Upper lobe of left lung (tissue), 6 donors: ENCODE results near the gene DYTN. TPM values are rescaled to one million over a fixed set of nuclear protein-coding genes. Genes with fewer than 3 reads are reported as not detected.

ENCODE experiments used
- ATAC-seq, 2 donors: fragments of 200-7000 bp; cut with Tn5 transposase; one replicate each; pipeline ENCODE4 v1.9.1; 2022; ENCODE audit warnings: mild to moderate bottlenecking in 2 of 2, moderate library complexity in 2 of 2; ENCODE audit not compliant: low FRiP score in 2 of 2
- DNase-seq, 2 donors: peaks; one replicate each; pipeline ENCODE4 v3.0.0-alpha.2; 2019 to 2020
- H3K27ac ChIP-seq, 4 donors: fragments of 200-600 bp; sonication (generic); one replicate each; pipeline ENCODE4 v1.5.1; 2016 to 2019
- H3K27me3 ChIP-seq, 4 donors: fragments of 200-600 bp; sonication (generic); one replicate each; pipeline ENCODE4 v1.5.1; 2017 to 2019
- H3K36me3 ChIP-seq, 4 donors: fragments of 200-600 bp; sonication (generic); one replicate each; pipeline ENCODE4 v1.5.1; 2016 to 2019
- H3K4me1 ChIP-seq, 4 donors: fragments of 200-600 bp; sonication (generic); one replicate each; pipeline ENCODE4 v1.5.1; 2018 to 2019
- H3K4me3 ChIP-seq, 4 donors: fragments of 200-600 bp; sonication (generic); one replicate each; pipeline ENCODE4 v1.5.1; 2017 to 2019; ENCODE audit warnings: mild to moderate bottlenecking in 2 of 4, moderate library complexity in 1 of 4
- H3K9me3 ChIP-seq, 4 donors: fragments of 200-600 bp; sonication (generic); one replicate each; pipeline ENCODE4 v1.5.1; 2018 to 2019
- CTCF ChIP-seq, 6 experiments: fragments of 450-650 bp in 4 of 6; fragments of 200-600 bp in 2 of 6; sonication (generic) in 2 of 6; IDR thresholded peaks; one replicate each; pipeline ENCODE4 v1.5.1; 2016 to 2019; ENCODE audit warnings: antibody characterized with exemption in 6 of 6
- EP300 ChIP-seq, 4 donors: sonication (generic); formaldehyde crosslinking; IDR thresholded peaks; one replicate each; pipeline ENCODE4 v1.5.1; 2017; ENCODE audit warnings: antibody characterized with exemption in 4 of 4, control low read depth in 2 of 4
- POLR2A ChIP-seq, 4 donors: fragments of 450-650 bp; IDR thresholded peaks; one replicate each; pipeline ENCODE4 v1.5.1; 2016 to 2017; ENCODE audit warnings: antibody characterized with exemption in 4 of 4, mild to moderate bottlenecking in 2 of 4
- POLR2AphosphoS5 ChIP-seq, 2 donors: sonication (generic); formaldehyde crosslinking; IDR thresholded peaks; one replicate each; pipeline ENCODE4 v1.5.1; 2017; ENCODE audit warnings: antibody characterized with exemption in 2 of 2
- WGBS, 2 donors: methylation state at CpG; one replicate each; pipeline ENCODE4 v1.1.5; 2017 to 2018; 5-methylcytosine and 5-hydroxymethylcytosine counted together
- total RNA-seq, 6 donors: library from RNA; depleted of rRNA in 4 of 6; stranded (reverse); fragments of >200 nt in 4 of 6; gene quantifications; one replicate each; pipeline versions ENCODE4 v1.1.0 to v1.2.1, GENCODE V29; 2016 to 2021
- donor health status: DM: no; HTN: no; CAD: no; lungs with moderate emphysema.
- donor health status: DM: no; HTN: yes; CAD: no; lungs with severe emphysema.

The DYTN gene
- not detected for total RNA-seq

- 69 to 75% methylated on average over 1 of the region's 1 CpG for WGBS, 2 donors
- ATAC-seq: no peak
- H3K36me3 ChIP-seq: no peaks in the 10 kb centered on the region
- no peaks in the 10 kb centered on the region for H3K9me3 ChIP-seq
- no peak for DNase-seq
- H3K4me1 ChIP-seq: no peaks in the 10 kb centered on the region
- no peak within 1 kb of the TSS for H3K27ac ChIP-seq
- no peak for TF ChIP-seq CTCF (IDR thresholded peaks at IDR 0.05)
- no peaks in the 10 kb centered on the region for H3K27me3 ChIP-seq
- no peak within 1 kb of the TSS for H3K4me3 ChIP-seq
These were observed at the start of gene DYTN for GRCh38 chr2:206718296-206718695. Gene DYTN (minus strand): TSS chr2:206718396. CDS start chr2:206718279, 117 bp downstream.

DNA sequence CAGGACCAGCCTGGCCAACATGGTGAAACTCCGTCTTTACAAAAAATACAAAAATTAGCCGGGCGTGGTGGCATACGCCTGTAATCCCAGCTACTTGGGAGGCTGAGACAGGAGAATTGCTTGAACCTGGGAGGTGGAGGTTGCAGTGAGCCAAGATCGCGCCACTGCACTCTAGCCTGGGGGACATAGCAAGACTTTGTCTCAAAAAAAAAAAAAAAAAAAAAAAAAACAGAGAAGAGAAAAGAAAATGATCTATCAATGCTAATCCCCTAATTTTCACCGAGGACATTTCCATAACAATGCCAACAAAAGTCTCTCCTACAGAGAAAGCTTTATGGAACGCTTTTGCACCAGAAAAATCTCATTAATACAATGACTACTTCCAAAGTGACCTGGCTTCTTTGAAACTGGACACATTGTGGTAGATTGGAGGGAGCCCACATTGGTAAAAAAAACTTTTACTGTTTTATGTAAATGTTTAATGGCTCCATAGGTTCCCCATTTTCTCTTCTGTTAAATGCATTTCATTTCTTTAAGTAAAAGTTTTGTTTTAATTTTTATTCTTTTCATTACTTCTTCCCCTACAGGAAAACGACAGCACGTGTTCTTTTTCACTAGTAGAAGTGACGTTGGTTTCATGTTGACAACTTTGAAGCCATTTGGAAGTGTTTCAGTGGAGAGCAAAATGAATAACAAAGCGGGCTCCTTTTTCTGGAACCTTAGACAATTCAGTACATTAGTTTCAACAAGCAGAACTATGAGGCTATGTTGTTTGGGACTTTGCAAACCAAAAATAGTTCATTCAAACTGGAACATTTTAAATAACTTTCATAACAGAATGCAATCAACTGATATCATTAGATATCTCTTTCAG is 48.1 kb upstream of the DYTN start:
- 36 to 43% methylated on average over 12 of the region's 12 CpGs for WGBS, 2 donors

GRCh38 chr2:206765242-206766056 is 47.3 kb upstream of the DYTN start, which contains the start of the genes FASTKD2 and MDH1B:
Gene FASTKD2 (plus strand): TSS chr2:206765606. CDS start chr2:206766694, 1,088 bp downstream.
Gene MDH1B (minus strand): TSS chr2:206765328. CDS start chr2:206765271, 57 bp downstream.
- TF ChIP-seq POLR2A (IDR thresholded peaks at IDR 0.05) (peak in 3 of 4 donors; percentile 25 to 69 (median 68)), EP300 (IDR thresholded peaks at IDR 0.05) (peak in 1 of 4 donors; percentile 21), POLR2AphosphoS5 (IDR thresholded peaks at IDR 0.05) (peak; percentile 82 to 83), CTCF (IDR thresholded peaks at IDR 0.05) (no peak)
- Histone ChIP-seq H3K36me3 (peaks cover 0 to 15% (median 2%) of the 10 kb centered on the region in 4 donors), H3K27ac (peak within 1 kb of the TSS; percentile 82 to 90 (median 86)), H3K27me3 (no peaks in the 10 kb centered on the region), H3K4me3 (peak within 1 kb of the TSS; percentile 43 to 87 (median 72)), H3K9me3 (no peaks in the 10 kb centered on the region), H3K4me1 (peaks cover 10 to 25% (median 15%) of the 10 kb centered on the region in 4 donors)
- WGBS, 2 donors: 0 to 1% methylated on average over 44 to 46 of the region's 46 CpGs
- DNase-seq (peak; percentile 85 to 93), ATAC-seq (peak; percentile 95 to 98)

More for the DNA sequence above, 48.1 kb upstream of the DYTN start:
- DNase-seq (no peak), ATAC-seq (no peak)
- peak overlapping the region; percentile 43 to 87 (median 72) for H3K4me3 ChIP-seq
- TF ChIP-seq CTCF (IDR thresholded peaks at IDR 0.05) (no peak), EP300 (IDR thresholded peaks at IDR 0.05) (no peak), POLR2AphosphoS5 (IDR thresholded peaks at IDR 0.05) (no peak), POLR2A (IDR thresholded peaks at IDR 0.05) (no peak)
- H3K27ac ChIP-seq: peak overlapping the region; percentile 82 to 90 (median 86)
- H3K27me3 ChIP-seq: no peaks in the 10 kb centered on the region
- peaks cover 10 to 25% (median 15%) of the 10 kb centered on the region in 4 donors for H3K4me1 ChIP-seq
- no peaks in the 10 kb centered on the region for H3K9me3 ChIP-seq
- H3K36me3 ChIP-seq: peaks cover 0 to 22% (median 5%) of the 10 kb centered on the region in 4 donors

GRCh38 chr2:206764673-206765241 is 46.6 kb upstream of the DYTN start:
- no peak for DNase-seq
- ATAC-seq: no peak
- TF ChIP-seq CTCF (IDR thresholded peaks at IDR 0.05) (no peak), POLR2AphosphoS5 (IDR thresholded peaks at IDR 0.05) (no peak), POLR2A (IDR thresholded peaks at IDR 0.05) (no peak), EP300 (IDR thresholded peaks at IDR 0.05) (no peak)
- Histone ChIP-seq H3K4me3 (peak overlapping the region; percentile 43 to 87 (median 72)), H3K27me3 (no peaks in the 10 kb centered on the region), H3K27ac (peak overlapping the region; percentile 82 to 90 (median 86)), H3K9me3 (no peaks in the 10 kb centered on the region), H3K4me1 (peaks cover 10 to 25% (median 15%) of the 10 kb centered on the region in 4 donors), H3K36me3 (peaks cover 0 to 9% (median 2%) of the 10 kb centered on the region in 4 donors)
- 8 to 10% methylated on average over 18 of the region's 18 CpGs for WGBS, 2 donors
